ENCODE results near the gene LEO1.
A peak's percentile ranks its signal among the peaks of the same experiment; 100 is the strongest.

GRCh38 chr15:51888593-51889195 lies 82.9 kb downstream of the LEO1 start:
- TF ChIP-seq CTCF (conservative IDR thresholded peaks at IDR 0.05; ENCODE audit: low read length) (peak; percentile 84), EZH2phosphoT487 (IDR thresholded peaks at IDR 0.05; ENCODE audit: borderline replicate concordance) (no peak)

All from Loucy (cell line).